Glutamatergic neuron (in vitro differentiated cells): Measurements from ENCODE around the gene SIGLEC9. TPM values are rescaled to one million over a fixed set of nuclear protein-coding genes. Genes with fewer than 3 reads are reported as not detected.

Source experiments
- DNase-seq: peaks from one replicate; pipeline ENCODE4 v3.0.0; 2022
- H3K27ac Mint-ChIP-seq: one replicate; pipeline ENCODE4 v1.8.0; 2020; ENCODE audit warnings: mild to moderate bottlenecking, mixed read lengths, inconsistent platforms; ENCODE audit not compliant: unreplicated experiment
- H3K27me3 Mint-ChIP-seq: one replicate; pipeline ENCODE4 v1.8.0; 2020; ENCODE audit warnings: mild to moderate bottlenecking, moderate library complexity, mixed read lengths, inconsistent platforms; ENCODE audit not compliant: unreplicated experiment
- H3K36me3 Mint-ChIP-seq: one replicate; pipeline ENCODE4 v1.8.0; 2020; ENCODE audit warnings: mild to moderate bottlenecking, mixed read lengths, inconsistent platforms; ENCODE audit not compliant: unreplicated experiment
- H3K4me1 Mint-ChIP-seq: one replicate; pipeline ENCODE4 v1.8.0; 2020; ENCODE audit warnings: mild to moderate bottlenecking, low read depth, mixed read lengths, inconsistent platforms; ENCODE audit not compliant: unreplicated experiment
- H3K4me3 Mint-ChIP-seq: one replicate; pipeline ENCODE4 v1.8.0; 2020; ENCODE audit warnings: mild to moderate bottlenecking, mixed read lengths, inconsistent platforms; ENCODE audit not compliant: unreplicated experiment
- H3K9me3 Mint-ChIP-seq: one replicate; pipeline ENCODE4 v1.8.0; 2020; ENCODE audit warnings: mild to moderate bottlenecking, moderate library complexity, mixed read lengths, inconsistent platforms; ENCODE audit not compliant: unreplicated experiment
- CTCF ChIP-seq: fragments of 200-600 bp; sonication (generic); IDR thresholded peaks from one replicate; pipeline ENCODE4 v1.5.0; 2021; ENCODE audit not compliant: partially characterized antibody, unreplicated experiment
- total RNA-seq: library from RNA; stranded (reverse); fragmentation: NEBNext Ultra II Directional; extraction: Animal tissue kit (Norgen Biotek cat#: 25700); gene quantifications from one replicate; pipeline ENCODE4 v1.2.1, GENCODE V29; 2021; ENCODE audit not compliant: unreplicated experiment

Gene SIGLEC9
- total RNA-seq, 1 donor from 2014 or later: not detected

- TF ChIP-seq CTCF: no peak
- Mint-ChIP-seq H3K4me1 (peaks cover 10% of the 10 kb centered on the region), H3K27ac (no peak overlapping the region), H3K36me3 (no peaks in the 10 kb centered on the region), H3K27me3 (peaks cover 9% of the 10 kb centered on the region), H3K4me3 (no peak overlapping the region), H3K9me3 (peaks cover 3% of the 10 kb centered on the region)
- DNase-seq: no peak
These were observed 842 bp downstream of the SIGLEC9 start for GRCh38 chr19:51125421-51126075.

GRCh38 chr19:51127032-51127431 is 2.3 kb downstream of the SIGLEC9 start:
- Mint-ChIP-seq H3K4me3 (no peak overlapping the region), H3K9me3 (peaks cover 6% of the 10 kb centered on the region), H3K36me3 (no peaks in the 10 kb centered on the region), H3K27me3 (peaks cover 9% of the 10 kb centered on the region), H3K4me1 (peaks cover 17% of the 10 kb centered on the region), H3K27ac (no peak overlapping the region)
- no peak for TF ChIP-seq CTCF
- DNase-seq: no peak

GRCh38 chr19:51127755-51128154 is 3.0 kb downstream of the SIGLEC9 start:
- Mint-ChIP-seq H3K36me3 (no peaks in the 10 kb centered on the region), H3K4me1 (peaks cover 24% of the 10 kb centered on the region), H3K27ac (no peak overlapping the region), H3K9me3 (peaks cover 11% of the 10 kb centered on the region), H3K27me3 (peaks cover 9% of the 10 kb centered on the region), H3K4me3 (no peak overlapping the region)
- no peak for DNase-seq
- TF ChIP-seq CTCF: no peak

- Mint-ChIP-seq H3K36me3 (no peaks in the 10 kb centered on the region), H3K27me3 (peaks cover 9% of the 10 kb centered on the region), H3K4me1 (peaks cover 23% of the 10 kb centered on the region), H3K4me3 (no peak overlapping the region), H3K9me3 (peaks cover 11% of the 10 kb centered on the region), H3K27ac (no peak overlapping the region)
- no peak for TF ChIP-seq CTCF
- DNase-seq: no peak
These were observed 3.5 kb downstream of the SIGLEC9 start for GRCh38 chr19:51128227-51128626.

GRCh38 chr19:51129716-51130115 is 5.0 kb downstream of the SIGLEC9 start:
- H3K9me3 Mint-ChIP-seq: peaks cover 11% of the 10 kb centered on the region
- H3K36me3 Mint-ChIP-seq: no peaks in the 10 kb centered on the region
- H3K4me3 Mint-ChIP-seq: no peak overlapping the region
- peaks cover 19% of the 10 kb centered on the region for H3K4me1 Mint-ChIP-seq
- peaks cover 7% of the 10 kb centered on the region for H3K27me3 Mint-ChIP-seq
- TF ChIP-seq CTCF: no peak
- H3K27ac Mint-ChIP-seq: no peak overlapping the region
- no peak for DNase-seq
